GM12878 (cell line): ENCODE results near the gene OR7A17.

Experiments
- CEBPB ChIP-seq, 2 experiments: fragments of 150-350 bp in 1 of 2; IDR thresholded peaks; 2 replicates each; pipeline ENCODE4 v1.6.1; 2012 to 2014; ENCODE audit warnings: low read depth in 2 of 2, low read length in 2 of 2, borderline replicate concordance in 1 of 2, inconsistent platforms in 1 of 2
- EP300 ChIP-seq, 2 experiments: fragments of 150-350 bp in 1 of 2; IDR thresholded peaks; 2 replicates each; pipeline ENCODE4 v1.6.1; 2011 to 2012; ENCODE audit warnings: low read depth in 2 of 2, low read length in 2 of 2, borderline replicate concordance in 1 of 2, improper control_type of control experiment in 1 of 2, inconsistent platforms in 1 of 2; ENCODE audit not compliant: control insufficient read depth in 1 of 2
- EZH2 ChIP-seq: IDR thresholded peaks from 2 replicates; pipeline ENCODE4 v1.6.1; 2012; ENCODE audit warnings: low read depth, mild to moderate bottlenecking, control low read depth, inconsistent platforms, low read length, borderline replicate concordance; ENCODE audit not compliant: control insufficient read depth
- IKZF1 ChIP-seq: fragments of 450-650 bp; conservative IDR thresholded peaks from 2 replicates; pipeline ENCODE4 v1.6.1; 2017; ENCODE audit warnings: antibody characterized with exemption, mild to moderate bottlenecking
- REST ChIP-seq: IDR thresholded peaks from 2 replicates; pipeline ENCODE4 v1.6.1; 2012; ENCODE audit warnings: mild to moderate bottlenecking, low read depth, low read length
- SIX5 ChIP-seq: IDR thresholded peaks from 2 replicates; pipeline ENCODE4 v1.6.1; 2011; ENCODE audit warnings: mild to moderate bottlenecking, low read depth, low read length, moderate library complexity; ENCODE audit not compliant: severe bottlenecking
- TAF1 ChIP-seq: IDR thresholded peaks from 2 replicates; pipeline ENCODE4 v1.6.1; 2011; ENCODE audit warnings: mild to moderate bottlenecking, low read depth, low read length, borderline replicate concordance
- TF ChIP-seq, protein P1 (sequence below), 3 experiments: IDR thresholded peaks in 2 of 3; conservative IDR thresholded peaks in 1 of 3; 2 replicates each; pipeline ENCODE4 v1.5.1; 2011; ENCODE audit warnings: low read depth in 3 of 3, low read length in 3 of 3, mild to moderate bottlenecking in 3 of 3, control low read depth in 2 of 3, moderate library complexity in 2 of 3, inconsistent platforms in 1 of 3, mixed read lengths in 1 of 3; ENCODE audit not compliant: control insufficient read depth in 2 of 3, insufficient read depth in 1 of 3; ENCODE audit errors: extremely low read depth in 1 of 3

DNA sequence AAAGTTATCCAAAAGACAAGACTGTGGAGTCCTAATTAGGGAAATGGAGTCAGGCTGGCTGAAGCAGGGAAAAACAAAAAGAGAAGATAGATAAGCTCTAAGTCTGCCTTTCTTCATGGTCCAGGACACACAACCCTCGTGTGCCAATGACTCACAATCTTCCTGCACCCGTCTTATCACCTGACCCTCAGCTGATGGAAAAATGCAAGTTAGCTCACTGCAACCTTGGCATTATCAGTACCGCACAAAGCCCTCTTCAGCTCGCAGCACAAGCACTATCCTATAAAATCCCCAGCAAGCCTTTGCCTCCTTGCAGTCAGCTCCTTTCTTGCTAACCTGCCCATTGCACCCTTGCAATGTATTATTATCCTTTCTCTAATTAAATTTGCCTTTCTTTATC lies 55.2 kb downstream of the OR7A17 start:
- no peak for TF ChIP-seq REST
- TF ChIP-seq, protein P1, sequence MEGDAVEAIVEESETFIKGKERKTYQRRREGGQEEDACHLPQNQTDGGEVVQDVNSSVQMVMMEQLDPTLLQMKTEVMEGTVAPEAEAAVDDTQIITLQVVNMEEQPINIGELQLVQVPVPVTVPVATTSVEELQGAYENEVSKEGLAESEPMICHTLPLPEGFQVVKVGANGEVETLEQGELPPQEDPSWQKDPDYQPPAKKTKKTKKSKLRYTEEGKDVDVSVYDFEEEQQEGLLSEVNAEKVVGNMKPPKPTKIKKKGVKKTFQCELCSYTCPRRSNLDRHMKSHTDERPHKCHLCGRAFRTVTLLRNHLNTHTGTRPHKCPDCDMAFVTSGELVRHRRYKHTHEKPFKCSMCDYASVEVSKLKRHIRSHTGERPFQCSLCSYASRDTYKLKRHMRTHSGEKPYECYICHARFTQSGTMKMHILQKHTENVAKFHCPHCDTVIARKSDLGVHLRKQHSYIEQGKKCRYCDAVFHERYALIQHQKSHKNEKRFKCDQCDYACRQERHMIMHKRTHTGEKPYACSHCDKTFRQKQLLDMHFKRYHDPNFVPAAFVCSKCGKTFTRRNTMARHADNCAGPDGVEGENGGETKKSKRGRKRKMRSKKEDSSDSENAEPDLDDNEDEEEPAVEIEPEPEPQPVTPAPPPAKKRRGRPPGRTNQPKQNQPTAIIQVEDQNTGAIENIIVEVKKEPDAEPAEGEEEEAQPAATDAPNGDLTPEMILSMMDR (IDR thresholded peaks at IDR 0.05 in 2 of 3, conservative IDR thresholded peaks at IDR 0.05 in 1 of 3; ENCODE audit: control insufficient read depth in 2 of 3, extremely low read depth in 1 of 3, insufficient read depth in 1 of 3, low read depth in 3 of 3, low read length in 3 of 3) = no peak
- no peak for TF ChIP-seq IKZF1
- TF ChIP-seq TAF1 = no peak
- no peak for TF ChIP-seq EP300 (IDR thresholded peaks at IDR 0.05; ENCODE audit: borderline replicate concordance in 1 of 2, control insufficient read depth in 1 of 2, low read depth in 2 of 2, low read length in 2 of 2)
- no peak for TF ChIP-seq CEBPB (IDR thresholded peaks at IDR 0.05; ENCODE audit: borderline replicate concordance in 1 of 2, low read depth in 2 of 2, low read length in 2 of 2)
- no peak for TF ChIP-seq EZH2
- TF ChIP-seq SIX5 = no peak
